ENCODE results near the gene SUSD4. TPM values are rescaled to one million over a fixed set of nuclear protein-coding genes. Genes with fewer than 3 reads are reported as not detected.

SUSD4 gene
- total RNA-seq, 6 donors from 2014 or later = 0.55 to 3.8 (median 2.9) TPM; not detected in 1

DNA sequence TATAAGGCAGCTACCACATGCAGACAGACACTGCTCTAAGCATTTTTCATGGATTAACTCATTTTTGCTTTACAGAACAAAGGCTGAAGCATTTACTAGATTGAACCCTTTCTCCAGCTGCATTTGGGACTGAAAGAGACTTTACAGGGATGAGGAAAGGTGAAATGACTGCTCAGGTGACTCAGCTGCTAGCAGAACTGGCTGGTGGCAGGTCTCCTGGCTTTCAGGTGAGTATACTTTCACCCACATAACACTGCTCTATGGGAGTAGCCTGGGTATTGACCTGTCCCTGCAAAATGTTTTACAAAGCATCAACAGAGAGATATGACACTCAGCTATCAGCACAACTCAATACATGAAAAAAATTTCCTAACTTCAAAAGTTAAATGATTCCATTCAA lies 26.6 kb upstream of the SUSD4 start:
- Histone ChIP-seq H3K27me3 (peaks cover 0 to 5% (median 0%) of the 10 kb centered on the region in 4 donors), H3K27ac (no peak overlapping the region), H3K9me3 (no peaks in the 10 kb centered on the region), H3K4me3 (no peak overlapping the region), H3K4me1 (peaks cover 0 to 10% (median 5%) of the 10 kb centered on the region in 4 donors), H3K36me3 (no peaks in the 10 kb centered on the region)
- TF ChIP-seq EP300 (IDR thresholded peaks at IDR 0.05) = no peak
- no peak for TF ChIP-seq POLR2AphosphoS5 (IDR thresholded peaks at IDR 0.05)
- no peak for TF ChIP-seq POLR2A (IDR thresholded peaks at IDR 0.05)
- TF ChIP-seq, protein P1, sequence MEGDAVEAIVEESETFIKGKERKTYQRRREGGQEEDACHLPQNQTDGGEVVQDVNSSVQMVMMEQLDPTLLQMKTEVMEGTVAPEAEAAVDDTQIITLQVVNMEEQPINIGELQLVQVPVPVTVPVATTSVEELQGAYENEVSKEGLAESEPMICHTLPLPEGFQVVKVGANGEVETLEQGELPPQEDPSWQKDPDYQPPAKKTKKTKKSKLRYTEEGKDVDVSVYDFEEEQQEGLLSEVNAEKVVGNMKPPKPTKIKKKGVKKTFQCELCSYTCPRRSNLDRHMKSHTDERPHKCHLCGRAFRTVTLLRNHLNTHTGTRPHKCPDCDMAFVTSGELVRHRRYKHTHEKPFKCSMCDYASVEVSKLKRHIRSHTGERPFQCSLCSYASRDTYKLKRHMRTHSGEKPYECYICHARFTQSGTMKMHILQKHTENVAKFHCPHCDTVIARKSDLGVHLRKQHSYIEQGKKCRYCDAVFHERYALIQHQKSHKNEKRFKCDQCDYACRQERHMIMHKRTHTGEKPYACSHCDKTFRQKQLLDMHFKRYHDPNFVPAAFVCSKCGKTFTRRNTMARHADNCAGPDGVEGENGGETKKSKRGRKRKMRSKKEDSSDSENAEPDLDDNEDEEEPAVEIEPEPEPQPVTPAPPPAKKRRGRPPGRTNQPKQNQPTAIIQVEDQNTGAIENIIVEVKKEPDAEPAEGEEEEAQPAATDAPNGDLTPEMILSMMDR (IDR thresholded peaks at IDR 0.05) = no peak
- DNase-seq (no peak), ATAC-seq (ENCODE audit: low FRiP score in 2 of 2) (no peak)

DNA sequence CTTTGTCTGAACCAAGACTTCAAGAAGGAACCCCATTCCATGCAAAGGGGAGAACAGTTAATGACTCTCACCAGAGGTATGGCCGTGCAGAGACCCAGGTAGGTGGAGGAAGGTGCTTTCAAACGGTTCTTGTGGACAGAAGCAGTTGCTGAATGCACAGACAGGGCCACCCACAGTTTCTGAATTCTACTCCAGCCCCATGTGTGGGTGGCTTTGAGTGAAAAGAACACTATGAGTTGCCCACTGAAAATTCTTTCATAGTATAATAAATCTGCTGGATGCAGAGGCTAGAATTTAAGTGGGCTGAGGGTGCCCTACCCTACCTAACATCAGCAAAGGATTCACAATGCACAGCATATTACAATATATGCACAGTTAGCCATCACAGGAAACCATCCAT lies 22.0 kb upstream of the SUSD4 start:
- DNase-seq (no peak), ATAC-seq (ENCODE audit: low FRiP score in 2 of 2) (no peak)
- H3K4me1 ChIP-seq = no peaks in the 10 kb centered on the region
- no peaks in the 10 kb centered on the region for H3K36me3 ChIP-seq
- H3K9me3 ChIP-seq = no peaks in the 10 kb centered on the region
- H3K27ac ChIP-seq = no peak overlapping the region
- no peaks in the 10 kb centered on the region for H3K27me3 ChIP-seq
- no peak overlapping the region for H3K4me3 ChIP-seq
- WGBS, 2 donors = 76% methylated on average over 2 of the region's 2 CpGs
- TF ChIP-seq, protein P1 (IDR thresholded peaks at IDR 0.05) = no peak
- TF ChIP-seq POLR2A (IDR thresholded peaks at IDR 0.05) (no peak), EP300 (IDR thresholded peaks at IDR 0.05) (no peak), POLR2AphosphoS5 (IDR thresholded peaks at IDR 0.05) (no peak)

DNA sequence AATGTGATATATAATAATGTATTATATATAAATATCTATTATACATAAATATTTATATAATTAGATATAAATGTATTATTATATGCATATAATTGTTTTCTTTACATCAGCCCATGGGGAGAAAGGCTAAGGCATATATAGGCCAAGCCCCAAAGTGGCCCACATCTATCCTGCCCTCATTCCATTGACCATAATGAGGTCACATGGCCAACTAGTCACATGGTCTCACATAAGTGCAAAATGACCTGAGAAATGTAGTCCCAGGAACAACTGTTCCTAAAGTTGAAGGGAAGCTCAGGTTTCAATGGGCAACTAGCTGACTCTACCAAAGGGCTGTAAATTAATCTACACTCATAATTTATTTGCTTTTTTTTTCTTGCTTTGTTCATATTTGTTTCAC lies 14.8 kb upstream of the SUSD4 start:
- no peak overlapping the region for H3K27ac ChIP-seq
- H3K27me3 ChIP-seq = no peaks in the 10 kb centered on the region
- ATAC-seq (ENCODE audit: low FRiP score in 2 of 2) (no peak), DNase-seq (no peak)
- no peaks in the 10 kb centered on the region for H3K4me1 ChIP-seq
- H3K4me3 ChIP-seq = no peak overlapping the region
- H3K9me3 ChIP-seq = peaks cover 0 to 7% (median 3%) of the 10 kb centered on the region in 4 donors
- TF ChIP-seq POLR2A (IDR thresholded peaks at IDR 0.05) (no peak), EP300 (IDR thresholded peaks at IDR 0.05) (no peak), POLR2AphosphoS5 (IDR thresholded peaks at IDR 0.05) (no peak)
- TF ChIP-seq, protein P1 (IDR thresholded peaks at IDR 0.05) = no peak
- H3K36me3 ChIP-seq = no peaks in the 10 kb centered on the region

DNA sequence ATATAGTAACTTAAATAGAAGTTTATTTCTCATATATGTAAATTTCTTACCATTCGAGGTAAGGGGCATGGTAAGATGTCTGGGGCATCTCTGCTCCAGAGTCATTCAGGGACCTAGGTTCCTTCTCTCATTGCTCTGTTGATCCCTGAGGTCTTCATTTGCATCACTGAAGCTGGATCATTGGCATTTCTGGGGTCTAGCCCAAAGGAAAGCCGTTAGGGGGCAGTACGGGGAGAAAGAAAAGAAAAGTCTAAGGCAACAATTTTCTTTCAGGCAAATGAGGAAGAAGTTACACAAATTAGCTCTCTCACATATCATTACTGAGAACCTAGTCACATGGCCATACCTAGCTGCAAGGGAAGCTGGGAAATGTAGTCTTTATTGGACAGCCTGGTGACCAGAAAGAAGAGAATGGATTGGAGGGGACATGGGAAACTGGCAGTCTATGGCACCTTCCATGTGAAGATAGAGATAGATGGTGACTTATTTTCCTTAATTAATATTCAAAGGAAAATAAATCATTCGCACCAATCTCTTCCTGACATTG lies 10.2 kb upstream of the SUSD4 start:
- H3K4me3 ChIP-seq = no peak overlapping the region
- H3K27me3 ChIP-seq = no peaks in the 10 kb centered on the region
- no peaks in the 10 kb centered on the region for H3K36me3 ChIP-seq
- peaks cover 0 to 7% (median 3%) of the 10 kb centered on the region in 4 donors for H3K9me3 ChIP-seq
- TF ChIP-seq POLR2A (IDR thresholded peaks at IDR 0.05) (no peak), POLR2AphosphoS5 (IDR thresholded peaks at IDR 0.05) (no peak), EP300 (IDR thresholded peaks at IDR 0.05) (no peak)
- TF ChIP-seq, protein P1 (IDR thresholded peaks at IDR 0.05) = no peak
- DNase-seq = no peak
- 82 to 84% methylated on average over 4 of the region's 4 CpGs for WGBS, 2 donors
- ATAC-seq (ENCODE audit: low FRiP score in 2 of 2) = no peak
- H3K4me1 ChIP-seq = no peaks in the 10 kb centered on the region
- H3K27ac ChIP-seq = no peak overlapping the region

Data from upper lobe of left lung (tissue), 6 donors.